ENCODE measurements around the gene PLBD1.

GRCh38 chr12:14471497-14471896, 96.2 kb downstream of the PLBD1 start:
- no peak for TF ChIP-seq CTCF (IDR thresholded peaks at IDR 0.05; ENCODE audit: insufficient read depth, low read length, poor library complexity, severe bottlenecking)
- TF ChIP-seq EZH2phosphoT487 (conservative IDR thresholded peaks at IDR 0.05; ENCODE audit: low read length): no peak

All from SU-DHL-6 (cell line).